ENCODE measurements around the gene UST.

UST gene

DNA sequence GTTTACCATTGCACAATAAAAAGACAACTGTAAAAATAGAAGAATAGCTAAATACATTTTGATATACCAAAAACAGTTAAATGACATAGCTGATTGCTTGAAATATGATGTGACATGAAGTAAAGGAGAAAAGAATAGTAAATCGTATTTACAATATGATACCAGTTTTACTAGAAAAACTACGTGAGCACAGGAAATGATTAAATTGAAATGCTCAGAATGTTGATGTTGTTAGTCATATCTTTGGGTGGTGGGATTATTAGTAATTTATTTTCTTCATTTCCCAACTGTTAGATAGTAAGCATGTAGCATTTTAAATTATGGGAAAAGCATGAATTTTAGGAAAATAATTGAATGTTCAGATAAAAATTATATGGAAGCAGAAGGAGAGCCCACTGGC is 302.4 kb downstream of the UST start:
- no peak for DNase-seq
- Mint-ChIP-seq H3K27me3 (ENCODE audit: low read depth, poor library complexity) (no peaks in the 10 kb centered on the region), H3K4me3 (no peak overlapping the region), H3K9me3 (no peaks in the 10 kb centered on the region), H3K36me3 (ENCODE audit: low read depth) (peaks cover 45% of the 10 kb centered on the region), H3K27ac (no peak overlapping the region), H3K4me1 (peaks cover 24% of the 10 kb centered on the region)
- TF ChIP-seq, protein P1, sequence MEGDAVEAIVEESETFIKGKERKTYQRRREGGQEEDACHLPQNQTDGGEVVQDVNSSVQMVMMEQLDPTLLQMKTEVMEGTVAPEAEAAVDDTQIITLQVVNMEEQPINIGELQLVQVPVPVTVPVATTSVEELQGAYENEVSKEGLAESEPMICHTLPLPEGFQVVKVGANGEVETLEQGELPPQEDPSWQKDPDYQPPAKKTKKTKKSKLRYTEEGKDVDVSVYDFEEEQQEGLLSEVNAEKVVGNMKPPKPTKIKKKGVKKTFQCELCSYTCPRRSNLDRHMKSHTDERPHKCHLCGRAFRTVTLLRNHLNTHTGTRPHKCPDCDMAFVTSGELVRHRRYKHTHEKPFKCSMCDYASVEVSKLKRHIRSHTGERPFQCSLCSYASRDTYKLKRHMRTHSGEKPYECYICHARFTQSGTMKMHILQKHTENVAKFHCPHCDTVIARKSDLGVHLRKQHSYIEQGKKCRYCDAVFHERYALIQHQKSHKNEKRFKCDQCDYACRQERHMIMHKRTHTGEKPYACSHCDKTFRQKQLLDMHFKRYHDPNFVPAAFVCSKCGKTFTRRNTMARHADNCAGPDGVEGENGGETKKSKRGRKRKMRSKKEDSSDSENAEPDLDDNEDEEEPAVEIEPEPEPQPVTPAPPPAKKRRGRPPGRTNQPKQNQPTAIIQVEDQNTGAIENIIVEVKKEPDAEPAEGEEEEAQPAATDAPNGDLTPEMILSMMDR (IDR thresholded peaks at IDR 0.05): no peak

DNA sequence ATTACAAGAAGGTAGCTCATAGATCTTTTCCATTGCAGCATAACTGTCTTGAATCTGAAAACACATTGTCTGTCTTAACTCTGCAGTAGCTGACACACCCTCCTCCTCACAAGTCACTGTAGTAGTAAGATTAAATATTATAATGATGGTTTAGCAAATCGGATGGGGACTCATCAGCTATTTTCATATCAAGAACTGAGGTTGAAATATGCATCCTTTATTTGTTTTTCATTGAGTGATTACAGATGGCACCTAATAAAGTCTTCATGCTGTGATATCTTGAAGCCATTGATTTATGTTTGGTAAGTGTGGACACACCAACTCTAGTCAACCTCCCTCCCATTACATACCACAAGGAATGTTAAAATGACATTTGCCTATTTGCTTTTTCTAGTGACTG is 303.3 kb downstream of the UST start:
- H3K4me1 Mint-ChIP-seq: peaks cover 33% of the 10 kb centered on the region
- peaks cover 45% of the 10 kb centered on the region for H3K36me3 Mint-ChIP-seq (ENCODE audit: low read depth)
- H3K9me3 Mint-ChIP-seq: no peaks in the 10 kb centered on the region
- no peak for DNase-seq
- TF ChIP-seq, protein P1 (IDR thresholded peaks at IDR 0.05): no peak
- H3K27ac Mint-ChIP-seq: no peak overlapping the region
- no peak overlapping the region for H3K4me3 Mint-ChIP-seq
- H3K27me3 Mint-ChIP-seq (ENCODE audit: low read depth, poor library complexity): no peaks in the 10 kb centered on the region

DNA sequence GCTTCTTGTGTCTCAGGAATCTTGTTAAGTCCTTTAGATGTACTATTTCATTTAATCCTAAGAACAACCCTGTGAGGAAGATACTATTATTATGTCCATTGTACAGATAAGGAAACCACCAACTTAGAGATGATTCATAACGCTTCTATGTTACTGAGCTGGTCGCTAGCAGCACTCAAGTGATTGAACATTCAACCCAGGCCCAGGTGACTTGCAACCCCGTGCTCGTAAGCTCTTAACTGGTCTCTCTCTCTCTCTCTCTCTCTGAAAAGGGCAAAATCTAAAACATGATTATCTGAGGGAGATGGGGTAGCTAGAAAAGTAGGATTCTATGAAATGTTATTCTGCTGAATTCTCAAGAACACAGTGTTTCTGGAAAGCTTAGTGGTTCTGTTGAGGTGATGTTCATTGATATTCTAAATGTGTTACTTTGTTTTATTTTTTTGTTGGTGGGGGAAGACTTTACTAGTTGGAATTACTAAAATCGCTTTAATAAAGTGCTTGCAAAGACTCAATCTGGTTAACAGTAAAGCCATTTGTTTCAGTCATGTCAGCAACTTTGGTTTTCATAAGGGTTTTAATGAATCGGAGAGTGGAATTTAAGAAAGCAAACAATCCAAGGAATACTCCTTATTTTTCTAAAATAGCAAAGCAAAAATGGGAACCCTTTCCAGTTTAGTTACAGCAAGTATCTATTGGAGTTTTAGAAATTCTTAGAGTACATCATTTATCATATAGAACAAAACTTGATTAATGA is 305.7 kb downstream of the UST start:
- TF ChIP-seq, protein P1 (IDR thresholded peaks at IDR 0.05): no peak
- no peaks in the 10 kb centered on the region for H3K27me3 Mint-ChIP-seq (ENCODE audit: low read depth, poor library complexity)
- H3K36me3 Mint-ChIP-seq (ENCODE audit: low read depth): peaks cover 42% of the 10 kb centered on the region
- H3K4me1 Mint-ChIP-seq: peaks cover 51% of the 10 kb centered on the region
- H3K27ac Mint-ChIP-seq: no peak overlapping the region
- no peak overlapping the region for H3K4me3 Mint-ChIP-seq
- no peaks in the 10 kb centered on the region for H3K9me3 Mint-ChIP-seq
- no peak for DNase-seq

DNA sequence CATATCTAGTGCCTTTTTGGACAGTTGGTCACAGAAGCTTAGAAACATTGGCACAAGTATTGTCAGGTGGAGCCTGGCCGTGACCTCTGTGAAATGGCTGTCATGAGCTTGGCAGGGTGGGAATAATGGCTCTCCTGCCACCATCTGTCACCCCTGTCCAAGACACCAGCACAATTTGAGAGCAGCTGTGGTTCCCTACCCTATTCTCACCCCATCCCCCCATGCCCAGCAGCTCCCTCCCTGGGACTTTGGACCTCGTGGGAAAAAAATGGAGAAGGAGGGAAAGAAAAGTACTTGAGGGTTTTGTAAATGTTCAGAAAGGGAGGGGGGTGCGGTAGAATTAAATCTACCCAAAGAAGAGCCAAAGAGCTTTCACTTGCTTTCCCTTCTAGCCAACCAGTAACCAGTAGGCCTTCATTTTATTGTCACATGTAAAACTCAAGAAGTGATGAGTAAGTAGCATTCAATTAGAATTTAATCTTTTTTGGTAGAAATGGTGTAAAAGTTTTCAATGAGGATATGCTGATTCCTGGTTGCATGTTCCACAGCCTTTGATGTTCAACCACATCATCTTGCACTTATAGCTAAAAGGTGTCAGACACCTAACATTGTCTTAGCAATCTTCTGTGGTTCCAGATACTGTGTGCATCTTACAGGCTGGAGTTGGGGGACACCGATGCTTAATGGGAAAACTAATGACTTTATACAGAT is 307.2 kb downstream of the UST start:
- no peak for DNase-seq
- Mint-ChIP-seq H3K27ac (peak overlapping the region; percentile 77), H3K9me3 (no peaks in the 10 kb centered on the region), H3K36me3 (ENCODE audit: low read depth) (peaks cover 28% of the 10 kb centered on the region), H3K27me3 (ENCODE audit: low read depth, poor library complexity) (peaks cover 2% of the 10 kb centered on the region), H3K4me3 (peak overlapping the region; percentile 65), H3K4me1 (peaks cover 55% of the 10 kb centered on the region)
- TF ChIP-seq, protein P1 (IDR thresholded peaks at IDR 0.05): no peak

- no peaks in the 10 kb centered on the region for H3K9me3 Mint-ChIP-seq
- H3K4me3 Mint-ChIP-seq: peak overlapping the region; percentile 65
- H3K4me1 Mint-ChIP-seq: peaks cover 62% of the 10 kb centered on the region
- H3K36me3 Mint-ChIP-seq (ENCODE audit: low read depth): peaks cover 23% of the 10 kb centered on the region
- peaks cover 2% of the 10 kb centered on the region for H3K27me3 Mint-ChIP-seq (ENCODE audit: low read depth, poor library complexity)
- DNase-seq: peak; percentile 18
- H3K27ac Mint-ChIP-seq: peak overlapping the region; percentile 77
- TF ChIP-seq, protein P1 (IDR thresholded peaks at IDR 0.05): no peak
Observed at GRCh38 chr6:149054559-149055194, 307.8 kb downstream of the UST start.

Measured in nephron progenitor cell (in vitro differentiated cells).